Ovary (tissue), 3 donors: ENCODE results near the gene MRPL34.

Source experiments
- CTCF ChIP-seq, 3 donors: fragments of 450-650 bp in 2 of 3; fragments of 200-600 bp in 1 of 3; IDR thresholded peaks; one replicate each; pipeline versions ENCODE4 v1.5.1 to v1.8.0; 2016 to 2022; ENCODE audit warnings: antibody characterized with exemption in 3 of 3, mild to moderate bottlenecking in 1 of 3
- EP300 ChIP-seq: sonication (generic); formaldehyde crosslinking; IDR thresholded peaks from one replicate; pipeline ENCODE4 v1.6.1; 2017; ENCODE audit warnings: antibody characterized with exemption
- donor health status: DM: no; HTN: no; CAD: no.

- TF ChIP-seq EP300 (no peak), CTCF (IDR thresholded peaks at IDR 0.05) (no peak)
Measured at GRCh38 chr19:17283504-17283996, 22.1 kb upstream of the MRPL34 start.
